KBM-7 (cell line): ENCODE measurements around the gene FRMPD4.

Experiments used
- DNase-seq: peaks from one replicate; pipeline ENCODE4 v3.0.0-alpha.2; 2015
- in situ Hi-C: fragments of 300-500 bp; cut with MboI; formaldehyde crosslinking; loops from 2 replicates; pipeline ENCODE4 v1.14.3; 2020; ENCODE audit warnings: low sequenced_read_pairs, low pct_unique_long_range_greater_than_20kb, mixed read lengths

FRMPD4 gene

GRCh38 chrX:12278151-12278550 is 139.9 kb downstream of the FRMPD4 start:
- in situ Hi-C loops = no loop called here
- DNase-seq = no peak

- in situ Hi-C loops = no loop called here
- no peak for DNase-seq
Observed at GRCh38 chrX:12282991-12283390, 144.7 kb downstream of the FRMPD4 start.

- no peak for DNase-seq
- in situ Hi-C loops = no loop called here
Observed at GRCh38 chrX:12292996-12293765, 154.9 kb downstream of the FRMPD4 start.

- in situ Hi-C loops = no loop called here
- DNase-seq = no peak
Observed at GRCh38 chrX:12297353-12297752, 159.1 kb downstream of the FRMPD4 start.

- in situ Hi-C loops = no loop called here
- no peak for DNase-seq
Observed at GRCh38 chrX:12301288-12301687, 163.0 kb downstream of the FRMPD4 start.

- no peak for DNase-seq
- in situ Hi-C loops = no loop called here
Observed at GRCh38 chrX:12304261-12304660, 166.0 kb downstream of the FRMPD4 start.

- no peak for DNase-seq
- in situ Hi-C loops = no loop called here
Observed at GRCh38 chrX:12307961-12308360, 169.7 kb downstream of the FRMPD4 start.

- in situ Hi-C loops = no loop called here
- no peak for DNase-seq
Observed at GRCh38 chrX:12308420-12308819, 170.1 kb downstream of the FRMPD4 start.

GRCh38 chrX:12309040-12309743 is 170.9 kb downstream of the FRMPD4 start:
- DNase-seq = no peak
- in situ Hi-C loops = no loop called here

- in situ Hi-C loops = no loop called here
Observed at GRCh38 chrX:12309744-12310076, 171.4 kb downstream of the FRMPD4 start.

GRCh38 chrX:12314651-12315050 is 176.4 kb downstream of the FRMPD4 start:
- no peak for DNase-seq
- in situ Hi-C loops = no loop called here

More at GRCh38 chrX:12309744-12310076, 171.4 kb downstream of the FRMPD4 start:
- DNase-seq = no peak

- in situ Hi-C loops = no loop called here
- no peak for DNase-seq
Observed at GRCh38 chrX:12315526-12315925, 177.3 kb downstream of the FRMPD4 start.

GRCh38 chrX:12319003-12319519 is 180.8 kb downstream of the FRMPD4 start:
- in situ Hi-C loops = no loop called here
- no peak for DNase-seq

GRCh38 chrX:12319992-12320391 is 181.7 kb downstream of the FRMPD4 start:
- DNase-seq = no peak
- in situ Hi-C loops = no loop called here

- in situ Hi-C loops = no loop called here
- DNase-seq = no peak
Observed at GRCh38 chrX:12322031-12322430, 183.8 kb downstream of the FRMPD4 start.

GRCh38 chrX:12325171-12325570 is 186.9 kb downstream of the FRMPD4 start:
- in situ Hi-C loops = no loop called here
- DNase-seq = no peak

GRCh38 chrX:12327836-12328235 is 189.6 kb downstream of the FRMPD4 start:
- DNase-seq = no peak
- in situ Hi-C loops = no loop called here

- in situ Hi-C loops = no loop called here
- no peak for DNase-seq
Observed at GRCh38 chrX:12329476-12329875, 191.2 kb downstream of the FRMPD4 start.

GRCh38 chrX:12330841-12331240 is 192.6 kb downstream of the FRMPD4 start:
- in situ Hi-C loops = no loop called here
- no peak for DNase-seq

GRCh38 chrX:12332786-12333347 is 194.6 kb downstream of the FRMPD4 start:
- in situ Hi-C loops = no loop called here
- DNase-seq = no peak
